Jurkat, Clone E6-1 (cell line): ENCODE data around the gene PLEKHM3.

Experiments
- DNase-seq: peaks from one replicate; pipeline ENCODE4 v3.0.0-alpha.2; 2011; ENCODE audit warnings: low read depth, low spot score
- H3K4me3 ChIP-seq: 2 replicates; pipeline ENCODE4 v1.5.1; 2011; ENCODE audit warnings: mild to moderate bottlenecking, low read length, control low read depth, moderate library complexity

PLEKHM3 gene

GRCh38 chr2:207847098-207847806 lies 178.1 kb downstream of the PLEKHM3 start:
- DNase-seq: no peak
- H3K4me3 ChIP-seq: no peak overlapping the region

- DNase-seq: no peak
- no peak overlapping the region for H3K4me3 ChIP-seq
These were observed 180.0 kb downstream of the PLEKHM3 start for GRCh38 chr2:207845202-207845864.

GRCh38 chr2:207844648-207845047 lies 180.7 kb downstream of the PLEKHM3 start:
- no peak for DNase-seq
- H3K4me3 ChIP-seq: no peak overlapping the region

- no peak for DNase-seq
- no peak overlapping the region for H3K4me3 ChIP-seq
These were observed 185.2 kb downstream of the PLEKHM3 start for GRCh38 chr2:207840101-207840500.

GRCh38 chr2:207839575-207839974 lies 185.8 kb downstream of the PLEKHM3 start:
- no peak overlapping the region for H3K4me3 ChIP-seq
- DNase-seq: no peak

- no peak for DNase-seq
- H3K4me3 ChIP-seq: no peak overlapping the region
These were observed 186.3 kb downstream of the PLEKHM3 start for GRCh38 chr2:207839028-207839427.

- no peak for DNase-seq
- H3K4me3 ChIP-seq: no peak overlapping the region
These were observed 188.7 kb downstream of the PLEKHM3 start for GRCh38 chr2:207836521-207837133.

GRCh38 chr2:207835805-207836204 lies 189.5 kb downstream of the PLEKHM3 start:
- DNase-seq: no peak
- no peak overlapping the region for H3K4me3 ChIP-seq

- H3K4me3 ChIP-seq: no peak overlapping the region
- DNase-seq: no peak
These were observed 192.0 kb downstream of the PLEKHM3 start for GRCh38 chr2:207833251-207833751.

- DNase-seq: no peak
- H3K4me3 ChIP-seq: no peak overlapping the region
These were observed 193.6 kb downstream of the PLEKHM3 start for GRCh38 chr2:207831584-207832248.

GRCh38 chr2:207830778-207831438 lies 194.4 kb downstream of the PLEKHM3 start:
- no peak for DNase-seq
- H3K4me3 ChIP-seq: no peak overlapping the region

GRCh38 chr2:207828361-207829057 lies 196.8 kb downstream of the PLEKHM3 start:
- no peak overlapping the region for H3K4me3 ChIP-seq
- DNase-seq: no peak

- H3K4me3 ChIP-seq: no peak overlapping the region
- no peak for DNase-seq
These were observed 199.3 kb downstream of the PLEKHM3 start for GRCh38 chr2:207825978-207826377.

- DNase-seq: no peak
- H3K4me3 ChIP-seq: no peak overlapping the region
These were observed 200.0 kb downstream of the PLEKHM3 start for GRCh38 chr2:207825045-207825954.

- H3K4me3 ChIP-seq: no peak overlapping the region
- no peak for DNase-seq
These were observed 201.5 kb downstream of the PLEKHM3 start for GRCh38 chr2:207823865-207824264.

GRCh38 chr2:207819839-207820784 lies 205.2 kb downstream of the PLEKHM3 start:
- no peak for DNase-seq
- no peak overlapping the region for H3K4me3 ChIP-seq
